ENCODE measurements around the gene PCDHB9.
"Not testable (repeated sequence)": the region's sequence is repeated elsewhere in the genome, so short reads cannot be mapped to it uniquely, and the experiment has no call there.

GRCh38 chr5:141201646-141202045 is 14.7 kb downstream of the PCDHB9 start:
- not testable (repeated sequence) for TF ChIP-seq SPI1, POLR2A (IDR thresholded peaks at IDR 0.05; ENCODE audit: low read depth, low read length)
